UCSD-AML1 (cell line): ENCODE results near the gene HSD17B8.
A peak's percentile ranks its signal among the peaks of the same experiment; 100 is the strongest.
"Not testable (repeated sequence)": the region's sequence is repeated elsewhere in the genome, so short reads cannot be mapped to it uniquely, and the experiment has no call there.

ENCODE experiments used
- DNase-seq: peaks from one replicate; lab custom pipeline; 2025; ENCODE audit not compliant: unreplicated experiment; lab: John Stamatoyannopoulos, UW

HSD17B8 gene

GRCh38 chr6:33205191-33206026, 954 bp downstream of the HSD17B8 start:
- no peak for DNase-seq

DNA sequence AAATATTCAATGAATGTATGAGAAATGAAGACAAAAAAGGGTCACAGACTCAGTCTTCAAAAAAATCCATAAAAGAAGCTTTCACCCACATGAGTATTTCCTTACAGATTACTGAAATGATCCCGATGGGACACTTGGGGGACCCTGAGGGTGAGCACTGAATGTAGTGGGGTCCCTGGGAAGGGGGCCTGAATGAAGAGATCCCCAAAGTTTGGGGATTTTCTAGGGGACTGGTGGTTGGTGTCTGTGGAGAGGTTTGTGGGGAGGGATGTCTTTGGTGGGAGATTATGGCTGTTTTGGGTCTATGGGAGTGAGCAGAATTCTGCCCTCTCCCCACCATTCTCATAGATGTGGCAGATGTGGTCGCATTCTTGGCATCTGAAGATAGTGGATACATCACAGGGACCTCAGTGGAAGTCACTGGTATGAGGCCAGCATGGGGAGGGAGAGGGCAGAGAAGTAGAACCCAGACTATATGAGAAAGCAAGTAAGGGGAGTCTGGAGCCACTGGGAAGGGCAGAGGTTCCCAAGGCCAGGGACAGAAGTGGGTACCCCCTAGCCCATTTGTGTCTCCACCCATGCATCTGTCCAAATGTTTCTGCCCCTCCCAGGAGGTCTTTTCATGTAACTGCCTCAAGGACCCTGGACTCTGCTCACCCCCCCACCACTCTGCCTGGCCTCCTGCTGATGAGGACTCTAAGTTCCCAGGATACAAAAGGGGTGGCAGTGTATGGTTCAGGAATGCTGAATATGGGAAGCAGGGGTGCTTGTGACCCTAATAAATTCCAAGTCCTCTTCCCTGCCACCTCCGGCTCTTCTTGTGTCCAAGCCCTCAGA, 1.8 kb downstream of the HSD17B8 start:
- no peak for DNase-seq

GRCh38 chr6:33206864-33207551, 2.6 kb downstream of the HSD17B8 start:
- no peak for DNase-seq

- peak; percentile 52 for DNase-seq
Measured at GRCh38 chr6:33207552-33208090, 3.2 kb downstream of the HSD17B8 start.

DNA sequence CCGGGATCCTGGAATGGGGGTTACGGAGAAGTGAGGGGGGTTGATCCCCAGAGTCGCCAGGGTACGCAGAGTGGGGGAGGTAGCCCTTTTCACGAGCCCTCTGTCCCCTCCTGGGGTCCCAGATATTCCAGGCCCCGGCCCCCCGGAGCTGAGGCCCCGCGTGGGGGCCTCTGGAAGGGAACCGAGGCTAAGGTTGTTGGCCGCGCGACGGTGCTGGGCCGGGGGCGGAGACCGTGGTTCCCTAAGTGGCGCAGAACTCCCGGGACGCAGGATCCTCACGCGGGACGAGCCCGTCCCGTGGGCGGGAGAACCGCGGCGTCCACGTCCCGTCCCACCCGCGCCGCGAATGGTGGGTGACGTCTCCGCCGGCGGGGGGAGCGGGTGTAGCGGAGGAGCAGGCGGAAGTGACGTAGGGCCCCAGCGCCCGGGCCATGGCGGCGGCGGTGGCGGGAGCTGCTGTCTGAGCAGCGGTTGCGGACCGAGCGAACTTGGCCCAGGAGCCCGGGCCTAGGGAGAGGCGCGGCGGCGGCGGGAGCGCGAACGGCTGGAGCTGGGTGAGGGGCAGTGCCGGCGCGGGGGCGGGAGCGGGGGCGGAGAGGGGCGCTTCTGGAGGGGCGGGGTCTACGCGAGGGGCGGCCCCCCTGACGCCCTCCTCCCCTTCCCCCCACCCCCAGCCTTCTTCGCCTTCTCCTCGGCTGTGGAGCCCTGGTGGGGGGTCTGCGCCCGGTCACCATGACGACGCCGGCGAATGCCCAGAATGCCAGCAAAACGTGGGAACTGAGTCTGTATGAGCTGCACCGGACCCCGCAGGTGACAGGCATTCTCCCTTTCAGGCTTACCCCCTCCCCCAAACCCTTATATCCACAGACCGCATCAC, 3.9 kb downstream of the HSD17B8 start, which contains the start of gene RING1:
TSS of gene RING1 (plus strand) at position 410 of the 877 bp plus-strand sequence. CDS start at position 733, 323 bp downstream.
- DNase-seq = peak; percentile 88

- DNase-seq = no peak
Measured at GRCh38 chr6:33209856-33210255, 5.4 kb downstream of the HSD17B8 start.

- no peak for DNase-seq
Measured at GRCh38 chr6:33211136-33211535, 6.7 kb downstream of the HSD17B8 start.

- DNase-seq = no peak
Measured at GRCh38 chr6:33211666-33212422, 7.4 kb downstream of the HSD17B8 start.

- no peak for DNase-seq
Measured at GRCh38 chr6:33212857-33213165, 8.4 kb downstream of the HSD17B8 start.

- DNase-seq = peak; percentile 56
Measured at GRCh38 chr6:33213166-33213988, 8.9 kb downstream of the HSD17B8 start.

GRCh38 chr6:33213989-33214335, 9.5 kb downstream of the HSD17B8 start:
- no peak for DNase-seq

DNA sequence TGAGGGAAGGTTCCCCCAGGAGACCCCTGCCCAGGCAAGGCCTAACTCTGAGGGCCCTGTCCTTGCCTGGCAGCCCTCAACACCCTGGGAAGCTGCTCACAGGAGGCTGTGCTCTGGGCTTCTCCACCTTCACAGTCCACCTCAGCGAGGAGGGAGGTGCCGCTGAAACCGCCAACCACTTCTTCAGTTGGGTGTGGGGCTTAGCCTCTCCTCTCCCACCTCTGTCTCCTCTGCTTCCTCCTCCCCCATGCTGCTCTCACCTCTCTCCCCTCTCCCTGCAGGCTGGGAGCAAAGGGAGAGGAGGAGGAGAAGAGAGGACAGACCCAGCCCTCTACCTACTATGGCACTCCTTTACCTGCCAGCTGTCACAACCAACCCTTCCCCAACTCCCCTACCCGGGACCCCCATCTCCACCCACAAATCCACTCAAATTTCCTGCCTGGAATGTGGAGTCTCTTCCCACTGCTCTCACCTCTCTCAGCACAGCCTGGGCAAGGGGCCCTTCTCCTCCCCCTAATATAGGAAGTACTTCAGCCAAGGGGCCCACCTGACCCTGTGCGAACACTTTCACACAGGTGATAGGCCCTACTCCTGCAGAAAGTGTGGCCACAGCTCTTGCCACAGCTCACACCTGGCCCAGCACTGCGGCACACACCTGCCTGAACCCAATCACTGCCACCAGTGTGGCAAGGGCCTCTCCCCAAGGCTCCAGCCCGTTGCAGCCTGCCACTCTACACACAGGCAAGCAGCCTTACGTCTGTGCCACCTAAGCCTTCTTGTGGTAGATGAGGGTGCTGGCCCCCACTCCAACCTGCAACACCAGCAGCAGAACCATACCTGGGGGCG, 11.0 kb downstream of the HSD17B8 start:
- DNase-seq = no peak

- DNase-seq = no peak
Measured at GRCh38 chr6:33216117-33216649, 11.7 kb downstream of the HSD17B8 start.

- no peak for DNase-seq
Measured at GRCh38 chr6:33217246-33217645, 12.8 kb downstream of the HSD17B8 start.

- DNase-seq = no peak
Measured at GRCh38 chr6:33217681-33218080, 13.2 kb downstream of the HSD17B8 start.

- DNase-seq = not testable (repeated sequence)
Measured at GRCh38 chr6:33226503-33227120, 22.2 kb downstream of the HSD17B8 start.

- no peak for DNase-seq
Measured at GRCh38 chr6:33235221-33235634, 30.8 kb downstream of the HSD17B8 start.
